CD14-positive monocyte (primary cell): Measurements from ENCODE around the gene LAMTOR1. TPM values are rescaled to one million over a fixed set of nuclear protein-coding genes. Genes with fewer than 3 reads are reported as not detected.
A peak's percentile ranks its signal among the peaks of the same experiment; 100 is the strongest.

Experiments
- DNase-seq, 3 donors: peaks; one replicate each; pipeline ENCODE4 v3.0.0-alpha.2; 2011 to 2022
- H2AFZ ChIP-seq: 2 replicates; pipeline ENCODE4 v1.6.0; 2012; ENCODE audit warnings: mild to moderate bottlenecking, low read depth, low read length, inconsistent platforms; ENCODE audit not compliant: insufficient read depth, poor library complexity, severe bottlenecking
- H3K27ac ChIP-seq, 2 donors: 1 replicate in 1 of 2; 2 replicates in 1 of 2; pipeline ENCODE4 v1.5.1; 2012 to 2013; ENCODE audit warnings: low read length in 2 of 2, control low read depth in 1 of 2, inconsistent platforms in 1 of 2, low read depth in 1 of 2, mild to moderate bottlenecking in 1 of 2
- H3K27me3 ChIP-seq, 2 donors: one replicate each; pipeline versions ENCODE4 v1.6.0 to v1.6.1; 2011 to 2013; ENCODE audit warnings: low read length in 2 of 2; ENCODE audit not compliant: control insufficient read depth in 2 of 2, insufficient read depth in 2 of 2
- H3K36me3 ChIP-seq, 2 donors: replicated peaks in 1 of 2; 1 replicate in 1 of 2; 2 replicates in 1 of 2; pipeline versions ENCODE4 v1.5.1 to v1.6.1; 2012 to 2013; ENCODE audit warnings: low read length in 2 of 2, control low read depth in 1 of 2, inconsistent platforms in 1 of 2, mild to moderate bottlenecking in 1 of 2; ENCODE audit not compliant: insufficient read depth in 2 of 2, control insufficient read depth in 1 of 2
- H3K4me1 ChIP-seq, 2 donors: 1 replicate in 1 of 2; 2 replicates in 1 of 2; pipeline versions ENCODE4 v1.5.1 to v1.6.1; 2012 to 2013; ENCODE audit warnings: low read length in 2 of 2, control low read depth in 1 of 2, inconsistent platforms in 1 of 2, mild to moderate bottlenecking in 1 of 2, moderate library complexity in 1 of 2; ENCODE audit not compliant: insufficient read depth in 2 of 2, control insufficient read depth in 1 of 2
- H3K4me2 ChIP-seq: replicated peaks from 2 replicates; pipeline ENCODE3; 2012; ENCODE audit warnings: low read length, moderate library complexity, mild to moderate bottlenecking; ENCODE audit not compliant: poor library complexity, severe bottlenecking; ENCODE audit errors: extremely low read depth
- H3K4me3 ChIP-seq, 3 experiments: fragments of 200-600 bp in 1 of 3; sonication (generic) in 1 of 3; replicated peaks in 1 of 3; 1 replicate in 2 of 3; 2 replicates in 1 of 3; pipeline ENCODE4 v1.5.1; 2011 to 2013; ENCODE audit warnings: low read length in 3 of 3, mild to moderate bottlenecking in 3 of 3, control low read depth in 2 of 3, low read depth in 2 of 3, inconsistent platforms in 1 of 3, moderate library complexity in 1 of 3
- H3K79me2 ChIP-seq: 2 replicates; pipeline ENCODE4 v1.6.0; 2012; ENCODE audit warnings: mild to moderate bottlenecking, control low read depth, inconsistent platforms, low read length, moderate library complexity; ENCODE audit not compliant: insufficient read depth
- H3K9ac ChIP-seq: 2 replicates; pipeline ENCODE4 v1.6.0; 2017; ENCODE audit warnings: low read length, mild to moderate bottlenecking; ENCODE audit not compliant: insufficient read depth, poor library complexity, severe bottlenecking
- H3K9me3 ChIP-seq, 2 donors: replicated peaks in 1 of 2; 1 replicate in 1 of 2; 2 replicates in 1 of 2; pipeline versions ENCODE4 v1.5.1 to v1.6.1; 2012 to 2013; ENCODE audit warnings: low read length in 2 of 2, control low read depth in 1 of 2; ENCODE audit not compliant: control insufficient read depth in 1 of 2, insufficient read depth in 1 of 2
- H4K20me1 ChIP-seq: 2 replicates; pipeline ENCODE4 v1.6.0; 2012; ENCODE audit warnings: mild to moderate bottlenecking, low read length, control low read depth, moderate library complexity; ENCODE audit not compliant: insufficient read depth
- H3K27ac Mint-ChIP-seq, 7 donors: one replicate each; pipeline ENCODE4 v1.8.0; 2020; ENCODE audit warnings: mild to moderate bottlenecking in 7 of 7, mixed read lengths in 7 of 7, moderate library complexity in 6 of 7, inconsistent platforms in 2 of 7
- H3K27me3 Mint-ChIP-seq, 3 donors: one replicate each; pipeline ENCODE4 v1.8.0; 2021 to 2022; ENCODE audit warnings: low read depth in 3 of 3, mild to moderate bottlenecking in 3 of 3, mixed read lengths in 3 of 3, moderate library complexity in 3 of 3, inconsistent platforms in 1 of 3
- H3K36me3 Mint-ChIP-seq, 2 donors: one replicate each; pipeline ENCODE4 v1.8.0; 2020; ENCODE audit warnings: mixed read lengths in 2 of 2, inconsistent platforms in 1 of 2, mild to moderate bottlenecking in 1 of 2
- H3K4me1 Mint-ChIP-seq: one replicate; pipeline ENCODE4 v1.8.0; 2020; ENCODE audit warnings: mild to moderate bottlenecking, mixed read lengths
- H3K4me3 Mint-ChIP-seq, 2 donors: one replicate each; pipeline ENCODE4 v1.8.0; 2020; ENCODE audit warnings: mild to moderate bottlenecking in 2 of 2, mixed read lengths in 2 of 2, moderate library complexity in 1 of 2
- H3K9me3 Mint-ChIP-seq, 7 donors: one replicate each; pipeline ENCODE4 v1.8.0; 2020 to 2022; ENCODE audit warnings: mixed read lengths in 7 of 7, mild to moderate bottlenecking in 6 of 7, moderate library complexity in 6 of 7, inconsistent platforms in 2 of 7
- WGBS: methylation state at CpG from one replicate; pipeline ENCODE4 v1.1.5; 2013; ENCODE audit warnings: missing lambda C conversion rate; ENCODE audit not compliant: insufficient coverage; 5-methylcytosine and 5-hydroxymethylcytosine counted together
- intact Hi-C, 2 donors: fragments of 100-400 bp; cut with micrococcal nuclease; formaldehyde crosslinking; loops; one replicate each; pipeline versions ENCODE4 v1.15.0 to v1.15.1; 2023
- polyA plus RNA-seq, 3 donors: library from polyadenylated mRNA; depleted of rRNA in 1 of 3; unstranded in 2 of 3; stranded (reverse) in 1 of 3; fragments of 300-500 nt in 2 of 3; fragments of >200 nt in 1 of 3; fragmentation: Illumina TruSeq in 2 of 3; gene quantifications; 1 replicate in 2 of 3; 2 replicates in 1 of 3; pipeline ENCODE4 v1.2.3, GENCODE V29; 2012 to 2021
- TF ChIP-seq, protein P1 (sequence below): fragments of 200-600 bp; IDR thresholded peaks from one replicate; pipeline ENCODE4 v1.8.0; 2022; ENCODE audit warnings: antibody characterized with exemption, mild to moderate bottlenecking

Gene LAMTOR1
- polyA plus RNA-seq, 3 donors, result 224 to 292 (median 256) TPM

DNA sequence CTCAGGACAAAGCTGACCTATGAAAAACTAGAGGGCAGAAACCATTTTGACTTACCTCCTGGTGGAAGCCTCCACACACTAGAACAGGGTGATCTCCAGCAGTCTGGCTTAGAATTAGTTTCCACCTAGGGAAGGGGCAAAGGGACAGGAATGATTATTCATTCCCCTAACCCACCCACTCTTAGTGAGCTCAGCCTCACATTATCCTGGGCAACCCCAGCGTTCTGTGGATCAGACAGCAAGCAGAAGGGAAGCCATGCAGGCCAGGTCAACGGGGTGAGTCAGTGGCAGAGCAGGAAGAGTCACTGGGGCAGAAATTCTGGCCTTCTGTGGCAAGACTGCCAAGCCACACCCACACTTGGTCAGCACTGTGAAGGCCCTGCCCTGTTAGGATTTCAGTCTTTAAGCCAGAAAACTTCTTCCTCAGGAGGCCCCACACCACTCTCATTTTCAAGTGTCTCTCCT lies 33.3 kb downstream of the LAMTOR1 start:
- Mint-ChIP-seq H3K27me3 (no peaks in the 10 kb centered on the region), H3K27ac (peak overlapping the region; percentile 97 to 99 (median 99)), H3K9me3 (no peaks in the 10 kb centered on the region), H3K4me3 (peak overlapping the region; percentile 56 to 92), H3K4me1 (peaks cover 60% of the 10 kb centered on the region), H3K36me3 (peaks cover 13 to 22% of the 10 kb centered on the region in 2 donors)
- H4K20me1 ChIP-seq, result no peaks in the 10 kb centered on the region
- TF ChIP-seq, protein P1, sequence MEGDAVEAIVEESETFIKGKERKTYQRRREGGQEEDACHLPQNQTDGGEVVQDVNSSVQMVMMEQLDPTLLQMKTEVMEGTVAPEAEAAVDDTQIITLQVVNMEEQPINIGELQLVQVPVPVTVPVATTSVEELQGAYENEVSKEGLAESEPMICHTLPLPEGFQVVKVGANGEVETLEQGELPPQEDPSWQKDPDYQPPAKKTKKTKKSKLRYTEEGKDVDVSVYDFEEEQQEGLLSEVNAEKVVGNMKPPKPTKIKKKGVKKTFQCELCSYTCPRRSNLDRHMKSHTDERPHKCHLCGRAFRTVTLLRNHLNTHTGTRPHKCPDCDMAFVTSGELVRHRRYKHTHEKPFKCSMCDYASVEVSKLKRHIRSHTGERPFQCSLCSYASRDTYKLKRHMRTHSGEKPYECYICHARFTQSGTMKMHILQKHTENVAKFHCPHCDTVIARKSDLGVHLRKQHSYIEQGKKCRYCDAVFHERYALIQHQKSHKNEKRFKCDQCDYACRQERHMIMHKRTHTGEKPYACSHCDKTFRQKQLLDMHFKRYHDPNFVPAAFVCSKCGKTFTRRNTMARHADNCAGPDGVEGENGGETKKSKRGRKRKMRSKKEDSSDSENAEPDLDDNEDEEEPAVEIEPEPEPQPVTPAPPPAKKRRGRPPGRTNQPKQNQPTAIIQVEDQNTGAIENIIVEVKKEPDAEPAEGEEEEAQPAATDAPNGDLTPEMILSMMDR, result no peak
- H3K9me3 ChIP-seq, result no peaks in the 10 kb centered on the region
- peaks cover 50 to 64% of the 10 kb centered on the region in 2 donors for H3K4me1 ChIP-seq
- H3K9ac ChIP-seq, result peak overlapping the region; percentile 66
- peak; percentile 92 to 97 (median 96) for DNase-seq
- WGBS, result 0% methylated on average over 2 of the region's 2 CpGs
- H3K4me3 ChIP-seq, result peak overlapping the region; percentile 0 to 61 (median 40)
- intact Hi-C loops, result loop anchor here in 1 of 2 donors (2.0 to 5.0 kb wide), 2 partner anchors 21 to 38 kb away; no protein-coding TSS in a partner anchor
- peak overlapping the region; percentile 88 to 96 for H3K27ac ChIP-seq
- H3K36me3 ChIP-seq, result peaks cover 5 to 22% of the 10 kb centered on the region in 2 donors
- H3K79me2 ChIP-seq, result peaks cover 91% of the 10 kb centered on the region
- H3K4me2 ChIP-seq, result peak overlapping the region; percentile 79
- no peaks in the 10 kb centered on the region for H3K27me3 ChIP-seq
- peak overlapping the region; percentile 65 for H2AFZ ChIP-seq

DNA sequence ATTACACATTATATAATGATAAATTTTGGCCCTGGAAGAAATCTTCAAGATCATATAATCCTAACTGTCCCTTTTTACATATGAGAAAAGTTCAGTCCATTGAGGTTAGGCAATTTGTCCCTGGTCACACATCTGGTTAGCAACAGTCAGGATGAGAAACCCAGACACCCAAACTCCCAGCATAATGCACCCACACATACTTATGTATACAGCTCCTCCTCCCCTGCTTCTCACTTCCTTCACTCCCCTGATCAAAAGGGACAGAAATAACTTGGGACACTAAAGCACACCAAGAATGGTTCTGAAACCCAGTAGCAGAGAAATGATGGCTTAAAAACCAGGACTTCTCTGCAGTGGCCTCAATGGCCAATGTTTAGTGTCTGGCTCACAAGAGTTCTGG lies 33.9 kb downstream of the LAMTOR1 start:
- H3K4me3 Mint-ChIP-seq, result peak overlapping the region; percentile 49 to 92
- Histone ChIP-seq H3K36me3 (peaks cover 7 to 28% of the 10 kb centered on the region in 2 donors), H3K4me2 (peak overlapping the region; percentile 79), H3K9ac (peak overlapping the region; percentile 66), H2AFZ (peak overlapping the region; percentile 65), H4K20me1 (no peaks in the 10 kb centered on the region), H3K4me1 (peaks cover 50 to 64% of the 10 kb centered on the region in 2 donors), H3K27ac (peak overlapping the region; percentile 88 to 96), H3K79me2 (peaks cover 92% of the 10 kb centered on the region), H3K27me3 (no peaks in the 10 kb centered on the region), H3K4me3 (peak overlapping the region; percentile 0 to 61 (median 40)), H3K9me3 (no peaks in the 10 kb centered on the region)
- peak overlapping the region; percentile 97 to 99 (median 99) for H3K27ac Mint-ChIP-seq
- DNase-seq, result peak; percentile 52 to 75 (median 54)
- intact Hi-C loops, result loop anchor here in 1 of 2 donors (5.0 kb wide), 1 partner anchor 37 kb away; no protein-coding TSS in a partner anchor
- peaks cover 60% of the 10 kb centered on the region for H3K4me1 Mint-ChIP-seq
- H3K27me3 Mint-ChIP-seq, result no peaks in the 10 kb centered on the region
- no peaks in the 10 kb centered on the region for H3K9me3 Mint-ChIP-seq
- peaks cover 13 to 27% of the 10 kb centered on the region in 2 donors for H3K36me3 Mint-ChIP-seq
- TF ChIP-seq, protein P1, result no peak
